8988T (cell line): ENCODE data around the gene DR1.

Experiments
- DNase-seq: peaks from one replicate; pipeline ENCODE4 v3.0.0; 2011

Gene DR1

GRCh38 chr1:93345633-93346420 lies at the start of gene DR1:
Gene DR1 (plus strand): TSS chr1:93345907. CDS start chr1:93346646, 739 bp downstream.
- DNase-seq, result peak; percentile 61

DNA sequence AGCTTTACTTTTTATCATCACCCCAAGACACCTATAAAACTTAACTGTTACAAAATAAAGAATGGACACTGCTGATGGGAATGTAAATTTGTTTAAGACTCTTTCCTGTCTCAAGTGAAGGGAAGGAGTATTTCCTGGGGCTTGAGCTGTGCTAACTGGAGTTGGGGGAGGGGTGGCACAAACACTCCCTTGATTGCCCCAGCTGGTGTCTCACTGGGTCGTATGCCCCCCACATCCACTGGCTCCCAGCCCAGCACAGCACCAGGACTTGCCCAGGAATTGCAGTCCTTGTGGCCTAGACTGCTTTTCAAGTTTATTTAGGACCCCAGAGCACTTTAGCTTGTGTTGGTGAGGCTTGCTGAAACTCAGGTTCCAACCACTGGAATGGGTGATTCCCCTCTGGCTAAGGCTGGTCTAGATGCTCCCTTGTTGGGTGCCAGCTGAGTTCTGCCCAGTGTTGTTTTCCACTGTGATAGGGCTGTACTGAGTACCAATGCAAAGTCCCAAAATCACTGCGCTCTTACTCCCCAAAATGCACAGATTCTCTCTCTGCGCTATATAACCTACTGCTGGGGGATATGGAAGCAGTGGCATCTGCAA lies 49.1 kb upstream of the DR1 start:
- DNase-seq, result no peak

DNA sequence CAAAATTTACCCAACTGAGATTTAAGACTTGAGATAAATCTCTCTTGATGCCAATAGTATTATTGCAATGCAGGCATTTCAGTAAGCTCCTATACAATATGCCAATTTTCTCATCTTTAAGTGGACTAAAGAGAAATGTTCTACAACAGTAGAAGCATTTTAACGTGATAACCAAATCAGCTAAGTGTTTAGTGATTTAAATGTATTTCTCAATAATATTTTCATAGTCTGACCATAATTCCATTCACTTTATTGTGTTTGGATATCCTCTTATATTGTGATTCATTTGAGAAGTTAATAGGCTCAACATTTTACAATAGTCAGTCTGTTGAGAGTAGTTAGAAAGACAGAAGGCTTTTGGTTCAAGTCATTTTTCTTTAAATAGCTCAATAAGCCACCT lies 44.6 kb upstream of the DR1 start:
- no peak for DNase-seq

DNA sequence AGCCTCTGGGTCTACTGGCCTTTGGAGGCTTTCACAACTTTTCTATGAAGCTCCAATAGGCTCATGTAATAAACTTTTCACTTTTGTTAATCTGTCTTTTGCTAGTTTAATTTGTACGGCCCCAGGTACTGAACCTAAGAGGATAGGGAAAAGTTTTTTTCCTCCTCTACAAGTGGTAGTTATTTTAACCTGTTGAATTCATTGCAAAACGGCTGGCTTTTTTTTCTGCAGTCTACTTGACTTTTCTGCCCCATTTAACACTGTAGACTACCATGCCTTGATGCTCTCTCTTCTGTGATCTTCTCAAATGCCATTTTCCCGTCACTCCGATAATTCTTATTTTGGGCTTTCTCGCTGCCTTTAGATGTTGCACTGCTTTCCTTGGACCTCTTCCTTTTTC lies 43.6 kb upstream of the DR1 start:
- no peak for DNase-seq

- no peak for DNase-seq
Observed at GRCh38 chr1:93304716-93305138, 41.0 kb upstream of the DR1 start.

DNA sequence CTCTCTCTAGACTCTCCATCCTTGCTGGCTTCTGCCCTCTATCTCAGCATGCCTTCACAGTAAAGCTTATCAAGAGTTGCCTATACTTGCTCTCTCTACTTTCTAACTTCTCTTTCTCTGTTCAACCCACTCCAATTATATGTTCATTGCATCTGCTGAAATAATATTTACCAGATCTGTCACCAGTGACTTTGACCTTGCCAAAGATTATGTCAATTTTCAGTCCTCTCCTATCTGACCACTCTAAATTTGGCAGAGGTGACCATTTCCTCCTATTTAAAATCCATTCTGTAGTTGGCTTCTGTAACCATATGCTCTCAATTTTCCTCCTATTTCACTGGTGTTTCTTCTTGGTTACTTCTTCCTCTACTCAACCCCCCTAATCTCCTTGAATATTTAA lies 38.8 kb upstream of the DR1 start:
- DNase-seq, result no peak

DNA sequence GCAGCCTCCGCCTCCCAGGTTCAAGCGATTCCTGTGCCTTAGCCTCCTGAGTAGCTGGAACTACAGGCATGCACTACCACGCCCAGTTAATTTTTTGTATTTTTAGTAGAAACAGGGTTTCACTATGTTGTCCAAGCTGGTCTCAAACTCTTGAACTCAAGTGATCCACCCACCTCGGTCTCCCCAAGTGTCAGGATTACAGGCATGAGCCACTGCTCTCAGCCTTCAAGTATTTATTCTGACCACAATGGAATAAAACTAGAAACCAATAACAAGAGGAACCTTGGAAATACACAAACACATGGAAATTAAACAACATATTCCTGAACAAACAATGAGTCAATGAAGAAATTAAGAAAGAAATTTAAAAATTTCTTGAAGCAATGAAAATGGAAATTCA lies 32.7 kb upstream of the DR1 start:
- DNase-seq, result no peak

DNA sequence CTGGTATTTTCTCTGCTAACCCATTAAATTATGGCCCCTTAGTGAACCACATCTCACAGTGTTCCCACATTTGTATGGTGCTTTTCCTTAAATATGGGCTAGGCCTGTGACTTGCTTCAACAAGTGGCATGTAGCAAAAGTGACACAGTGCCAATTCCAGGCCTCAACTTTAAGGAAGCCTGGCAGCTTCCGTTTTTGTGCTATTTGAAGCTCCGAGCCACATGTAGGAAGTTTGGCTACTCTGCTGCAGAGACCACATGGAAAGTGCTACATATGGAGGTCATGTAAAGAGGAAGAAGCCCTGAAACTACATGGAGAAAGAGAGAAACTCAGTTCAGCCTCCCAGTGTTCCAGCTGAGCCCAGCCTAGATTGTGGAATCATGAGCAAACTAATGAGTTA lies 28.5 kb upstream of the DR1 start:
- no peak for DNase-seq

DNA sequence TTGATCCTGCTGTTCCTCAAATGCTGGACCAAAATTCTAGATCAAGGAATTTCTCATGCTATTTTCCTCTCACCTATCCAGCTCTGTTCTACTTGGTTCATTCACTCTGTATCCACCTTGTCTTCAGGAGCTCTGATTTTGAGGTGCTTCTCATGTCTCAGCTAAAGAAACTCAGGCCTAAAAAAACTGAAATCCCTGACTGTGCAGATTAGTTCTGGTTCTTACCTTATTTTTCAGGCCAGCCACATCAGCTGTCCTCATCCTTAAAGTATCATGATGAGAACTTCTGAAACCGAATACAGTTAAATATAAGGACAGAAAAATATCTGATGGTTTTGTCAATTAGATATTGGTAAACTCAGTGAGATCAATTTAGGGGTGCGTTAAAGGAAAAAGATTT lies 27.8 kb upstream of the DR1 start:
- DNase-seq, result no peak

DNA sequence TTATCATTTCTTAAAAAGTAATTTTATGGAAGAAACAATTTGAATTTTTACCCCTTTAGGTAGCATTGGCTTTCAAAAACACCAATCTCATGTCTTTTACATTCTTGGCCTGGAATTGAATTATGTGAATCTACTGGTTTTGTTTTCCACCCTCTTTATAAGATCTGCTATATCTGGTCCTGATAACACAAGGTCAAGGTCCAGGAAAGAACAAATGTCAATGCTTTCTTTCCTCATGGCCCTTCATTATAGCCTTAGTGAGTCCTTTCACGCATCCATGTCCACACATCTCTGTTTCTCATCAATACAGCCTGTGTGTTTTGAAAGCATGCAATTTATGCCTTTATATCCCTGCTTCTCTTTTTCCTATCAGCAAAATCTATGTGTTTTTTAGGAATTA lies 24.0 kb upstream of the DR1 start:
- DNase-seq, result no peak

GRCh38 chr1:93322349-93322748 lies 23.4 kb upstream of the DR1 start:
- DNase-seq, result no peak

GRCh38 chr1:93323185-93323820 lies 22.4 kb upstream of the DR1 start:
- DNase-seq, result no peak

GRCh38 chr1:93324486-93325464 lies 20.9 kb upstream of the DR1 start:
- DNase-seq, result no peak

DNA sequence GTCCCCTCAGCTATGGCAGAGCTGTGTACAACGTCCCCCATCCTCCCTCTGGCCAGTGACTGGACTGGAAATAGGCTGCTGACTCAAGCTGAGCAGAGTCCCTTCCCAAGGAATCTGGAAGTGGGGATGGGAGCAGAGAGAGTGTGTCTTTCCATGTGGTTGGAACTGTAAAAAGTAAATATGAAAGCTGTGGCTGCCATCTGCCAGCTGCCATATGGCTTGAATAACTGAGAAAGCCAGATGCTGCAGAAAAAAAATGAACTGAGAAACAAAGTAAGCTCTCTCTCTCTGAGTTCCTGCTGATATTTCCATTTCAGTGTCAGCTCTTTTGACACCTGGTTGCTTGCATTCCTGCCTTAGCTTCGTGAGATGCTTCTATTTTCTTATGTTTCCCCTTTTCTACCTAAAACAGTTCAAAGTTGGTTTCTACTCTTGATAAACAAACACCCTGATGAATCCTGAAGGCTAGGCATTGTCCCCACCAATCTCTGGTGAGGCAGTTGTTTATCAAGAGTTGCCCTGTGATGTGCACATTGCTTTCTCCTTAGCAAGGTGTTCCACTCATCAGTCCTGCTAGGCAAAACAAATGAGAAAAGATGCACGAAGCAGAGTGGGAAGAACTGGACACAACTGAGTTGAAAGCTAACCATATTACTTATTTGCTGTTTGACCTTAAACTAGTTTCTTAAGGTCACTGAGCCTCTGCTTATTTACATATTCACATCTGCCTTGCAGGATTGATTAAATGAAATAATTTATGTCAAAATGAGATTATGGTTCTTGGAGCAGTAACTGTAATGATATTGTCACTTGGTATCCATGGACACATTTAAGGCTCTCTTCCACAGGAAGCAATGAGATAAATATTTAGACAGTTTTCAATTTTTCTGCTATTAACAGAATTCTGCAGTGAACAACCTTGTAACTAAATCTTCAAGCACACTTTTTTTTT lies 16.6 kb upstream of the DR1 start:
- DNase-seq, result no peak

GRCh38 chr1:93330196-93330595 lies 15.5 kb upstream of the DR1 start:
- DNase-seq, result no peak

DNA sequence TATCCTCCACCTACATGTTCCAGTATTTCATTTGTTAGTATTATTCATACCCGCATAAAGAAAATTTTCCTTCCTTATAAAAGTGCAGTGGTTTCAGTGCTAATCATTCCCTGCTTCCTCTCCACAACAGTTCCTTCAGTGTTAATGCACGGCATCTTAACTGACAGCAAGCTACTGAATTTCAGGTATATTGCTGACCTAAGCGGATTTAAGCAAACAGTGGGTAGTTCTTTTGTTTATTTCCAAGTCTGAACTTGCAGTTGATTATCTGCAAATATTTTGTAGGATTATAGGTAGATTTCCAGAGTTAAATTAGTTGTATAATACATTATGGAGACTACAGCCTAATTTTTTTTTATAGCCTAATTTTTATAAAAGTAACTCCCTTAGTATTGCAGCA lies 15.1 kb upstream of the DR1 start:
- DNase-seq, result no peak

DNA sequence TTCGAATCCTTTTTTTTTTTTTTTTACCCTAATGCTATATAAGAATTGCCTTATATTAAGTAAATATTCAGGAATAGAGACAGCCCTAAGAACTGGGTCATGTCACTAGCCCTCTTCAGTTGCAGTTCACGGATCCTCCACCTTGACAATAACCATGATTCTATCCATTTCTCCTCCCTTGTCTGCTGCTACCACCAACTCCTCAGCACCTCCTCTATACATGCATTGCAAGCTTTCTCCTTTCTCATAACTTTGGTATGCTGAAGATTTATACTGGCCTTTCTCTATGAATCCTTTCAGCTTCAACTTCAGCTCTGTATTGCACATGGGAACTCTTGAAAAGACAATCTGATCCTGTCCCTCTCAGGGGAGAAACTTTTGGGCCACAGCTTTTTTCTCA lies 14.3 kb upstream of the DR1 start:
- DNase-seq, result no peak

GRCh38 chr1:93332368-93332767 lies 13.3 kb upstream of the DR1 start:
- DNase-seq, result no peak

- DNase-seq, result peak; percentile 15
Observed at GRCh38 chr1:93338387-93339146, 7.1 kb upstream of the DR1 start.

- DNase-seq, result no peak
Observed at GRCh38 chr1:93339171-93339697, 6.5 kb upstream of the DR1 start.

DNA sequence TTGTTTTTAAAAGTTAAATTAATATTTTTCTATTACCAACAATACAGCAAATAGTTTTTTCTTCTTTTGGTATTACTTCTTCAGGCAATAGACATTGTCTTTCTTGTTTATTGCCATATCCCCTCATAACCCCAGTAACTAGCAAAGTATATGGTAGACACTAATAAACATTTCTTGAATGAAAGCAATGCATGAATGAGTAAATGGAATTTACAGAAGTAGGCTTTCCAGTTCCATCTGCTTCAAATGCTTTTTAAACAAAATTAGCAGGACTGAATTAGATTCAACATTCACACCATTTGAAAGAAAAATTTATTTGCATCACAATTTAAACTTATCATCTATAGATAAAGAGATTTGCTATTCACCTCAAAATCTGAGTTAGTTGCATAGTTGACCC lies 5.6 kb upstream of the DR1 start:
- no peak for DNase-seq
